HEK293 (cell line): ENCODE data around the gene FADS3.

ENCODE experiments used
- ZNF214 ChIP-seq: fragments of 450-650 bp; formaldehyde crosslinking; IDR thresholded peaks from 2 replicates; pipeline ENCODE4 v1.5.1; 2017; ENCODE audit warnings: missing biosample characterization, mild to moderate bottlenecking, missing genetic modification characterization, borderline replicate concordance
- ZNF624 ChIP-seq: fragments of 450-650 bp; formaldehyde crosslinking; IDR thresholded peaks from 2 replicates; pipeline ENCODE4 v1.5.1; 2017; ENCODE audit warnings: missing biosample characterization, missing genetic modification characterization
- TF ChIP-seq, protein P1 (sequence below): fragments of 450-650 bp; formaldehyde crosslinking; IDR thresholded peaks from 2 replicates; pipeline ENCODE4; 2016; ENCODE audit warnings: missing biosample characterization, missing genetic modification characterization

DNA sequence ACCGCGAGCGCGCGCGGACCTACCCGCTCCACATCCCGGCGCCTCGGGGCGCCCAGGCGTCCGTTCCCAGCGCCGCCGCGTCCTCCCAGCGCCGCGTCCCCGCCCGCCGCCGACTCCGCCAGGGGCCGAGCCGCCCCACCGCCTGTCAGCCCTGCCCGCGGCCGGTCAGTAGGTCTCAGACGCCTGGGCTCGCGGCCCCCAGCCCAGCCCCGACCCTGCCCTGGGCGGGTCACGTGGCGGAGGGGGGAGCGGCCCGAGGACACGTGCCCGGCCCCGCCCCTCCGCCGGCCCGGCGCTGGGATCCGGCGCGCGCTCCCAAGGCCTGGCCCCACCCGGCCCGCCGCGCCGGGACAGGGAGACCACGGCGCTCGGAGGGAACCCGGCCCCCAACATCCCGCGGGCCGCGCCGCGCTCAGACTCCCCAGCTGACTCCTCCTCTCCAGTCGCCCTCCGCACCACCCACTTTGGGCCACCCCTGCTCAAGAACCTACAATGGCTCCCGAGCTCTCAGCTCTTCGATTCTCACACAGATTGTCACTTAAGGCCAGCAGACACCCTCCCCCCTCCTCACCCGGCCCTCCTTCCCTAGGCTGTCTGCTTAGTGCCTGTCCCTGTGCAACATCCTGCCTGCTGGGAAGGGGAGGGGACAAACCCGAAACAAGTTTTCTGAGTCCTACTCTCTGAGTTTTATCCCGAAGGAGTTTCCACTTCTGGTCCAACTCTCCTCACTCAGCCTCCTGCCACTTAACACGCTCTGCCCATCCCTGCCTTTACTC lies 26.2 kb upstream of the FADS3 start, which contains the start of gene RAB3IL1:
- TF ChIP-seq, protein P1, sequence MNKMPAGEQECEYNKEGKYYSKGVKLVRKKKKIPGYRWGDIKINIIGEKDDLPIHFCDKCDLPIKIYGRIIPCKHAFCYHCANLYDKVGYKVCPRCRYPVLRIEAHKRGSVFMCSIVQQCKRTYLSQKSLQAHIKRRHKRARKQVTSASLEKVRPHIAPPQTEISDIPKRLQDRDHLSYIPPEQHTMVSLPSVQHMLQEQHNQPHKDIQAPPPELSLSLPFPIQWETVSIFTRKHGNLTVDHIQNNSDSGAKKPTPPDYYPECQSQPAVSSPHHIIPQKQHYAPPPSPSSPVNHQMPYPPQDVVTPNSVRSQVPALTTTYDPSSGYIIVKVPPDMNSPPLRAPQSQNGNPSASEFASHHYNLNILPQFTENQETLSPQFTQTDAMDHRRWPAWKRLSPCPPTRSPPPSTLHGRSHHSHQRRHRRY = no peak
- TF ChIP-seq ZNF214 = no peak
- no peak for TF ChIP-seq ZNF624
